ENCODE results near the gene OSER1. TPM values are rescaled to one million over a fixed set of nuclear protein-coding genes. Genes with fewer than 3 reads are reported as not detected.

OSER1 gene
- total RNA-seq, 1 donor, result 46.7 TPM

- Histone ChIP-seq H3K4me3 (ENCODE audit: insufficient read depth, low read length) (no peak overlapping the region), H3K79me2 (ENCODE audit: insufficient read depth, low read length) (peaks cover 45% of the 10 kb centered on the region), H4K20me1 (ENCODE audit: insufficient read depth, low read length) (peaks cover 17% of the 10 kb centered on the region), H3K27me3 (ENCODE audit: insufficient read depth, low read length) (no peaks in the 10 kb centered on the region), H3K27ac (ENCODE audit: low read depth, low read length) (no peak overlapping the region), H2AFZ (ENCODE audit: low read length) (no peak overlapping the region), H3K4me1 (ENCODE audit: insufficient read depth, low read length) (peaks cover 39% of the 10 kb centered on the region), H3K36me3 (ENCODE audit: insufficient read depth, low read length) (peaks cover 62% of the 10 kb centered on the region), H3K4me2 (ENCODE audit: insufficient read depth, low read length) (peak overlapping the region; percentile 20), H3K9me3 (ENCODE audit: low read depth, low read length) (no peaks in the 10 kb centered on the region)
- no peak for DNase-seq (ENCODE audit: insufficient read length, low spot score, missing footprints)
- TF ChIP-seq CTCF (IDR thresholded peaks at IDR 0.05; ENCODE audit: extremely low read depth, low read depth, low read length), result no peak
Measured at GRCh38 chr20:44200371-44200770, 10.2 kb downstream of the OSER1 start.

- peaks cover 42% of the 10 kb centered on the region for H3K79me2 ChIP-seq (ENCODE audit: insufficient read depth, low read length)
- no peak overlapping the region for H3K4me3 ChIP-seq (ENCODE audit: insufficient read depth, low read length)
Measured at GRCh38 chr20:44199877-44200276, 10.7 kb downstream of the OSER1 start.

DNA sequence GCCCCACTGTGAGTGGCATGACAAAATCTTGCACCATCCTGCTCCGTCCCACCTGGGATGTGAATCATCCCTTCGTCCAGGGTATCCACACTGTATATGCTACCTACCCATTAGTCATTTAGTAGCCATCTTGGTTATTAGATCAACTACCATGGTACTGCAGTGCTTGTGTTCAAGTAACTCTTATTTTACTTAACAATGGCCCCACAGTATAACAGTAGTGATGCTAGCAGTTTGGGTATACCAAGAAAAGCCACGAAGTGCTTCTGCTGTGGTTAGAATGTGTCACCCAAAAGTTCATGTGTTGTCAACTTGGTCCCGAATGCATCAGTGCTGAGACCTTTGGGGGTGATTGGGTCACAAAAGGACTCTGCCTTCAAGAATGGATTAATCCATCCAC, 11.7 kb downstream of the OSER1 start:
- H3K79me2 ChIP-seq (ENCODE audit: insufficient read depth, low read length), result peaks cover 40% of the 10 kb centered on the region
- H3K4me3 ChIP-seq (ENCODE audit: insufficient read depth, low read length), result no peak overlapping the region
- no peak for TF ChIP-seq CTCF (IDR thresholded peaks at IDR 0.05; ENCODE audit: extremely low read depth, low read depth, low read length)
- H3K4me1 ChIP-seq (ENCODE audit: insufficient read depth, low read length), result peaks cover 31% of the 10 kb centered on the region
- no peak overlapping the region for H2AFZ ChIP-seq (ENCODE audit: low read length)
- no peaks in the 10 kb centered on the region for H3K9me3 ChIP-seq (ENCODE audit: low read depth, low read length)
- peaks cover 17% of the 10 kb centered on the region for H4K20me1 ChIP-seq (ENCODE audit: insufficient read depth, low read length)
- H3K36me3 ChIP-seq (ENCODE audit: insufficient read depth, low read length), result peaks cover 62% of the 10 kb centered on the region
- no peaks in the 10 kb centered on the region for H3K27me3 ChIP-seq (ENCODE audit: insufficient read depth, low read length)
- H3K27ac ChIP-seq (ENCODE audit: low read depth, low read length), result no peak overlapping the region
- DNase-seq (ENCODE audit: insufficient read length, low spot score, missing footprints), result no peak
- no peak overlapping the region for H3K4me2 ChIP-seq (ENCODE audit: insufficient read depth, low read length)

More at GRCh38 chr20:44199877-44200276, 10.7 kb downstream of the OSER1 start:
- no peak overlapping the region for H2AFZ ChIP-seq (ENCODE audit: low read length)
- peaks cover 39% of the 10 kb centered on the region for H3K4me1 ChIP-seq (ENCODE audit: insufficient read depth, low read length)
- peak overlapping the region; percentile 20 for H3K4me2 ChIP-seq (ENCODE audit: insufficient read depth, low read length)
- peaks cover 62% of the 10 kb centered on the region for H3K36me3 ChIP-seq (ENCODE audit: insufficient read depth, low read length)
- H3K9me3 ChIP-seq (ENCODE audit: low read depth, low read length), result no peaks in the 10 kb centered on the region
- TF ChIP-seq CTCF (IDR thresholded peaks at IDR 0.05; ENCODE audit: extremely low read depth, low read depth, low read length), result no peak
- peaks cover 17% of the 10 kb centered on the region for H4K20me1 ChIP-seq (ENCODE audit: insufficient read depth, low read length)
- no peak for DNase-seq (ENCODE audit: insufficient read length, low spot score, missing footprints)
- H3K27me3 ChIP-seq (ENCODE audit: insufficient read depth, low read length), result no peaks in the 10 kb centered on the region
- no peak overlapping the region for H3K27ac ChIP-seq (ENCODE audit: low read depth, low read length)

DNA sequence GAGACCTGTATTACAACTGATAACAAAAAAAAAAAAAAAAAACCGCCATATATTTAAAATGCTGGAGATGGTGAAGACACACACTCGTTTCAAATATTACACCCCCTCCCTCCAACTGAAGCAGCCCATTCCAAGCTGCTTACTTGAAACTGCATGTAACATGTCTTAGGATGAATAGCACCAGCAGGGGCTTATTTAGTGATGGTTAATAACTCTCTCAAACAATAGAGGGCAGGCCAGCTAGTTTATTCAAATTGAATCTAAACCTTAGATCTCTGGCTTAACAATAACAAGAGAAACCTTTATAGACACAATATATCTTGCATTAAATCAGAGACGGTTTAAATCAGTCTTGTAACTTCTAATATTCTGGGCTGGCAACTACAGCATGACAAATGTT, 14.3 kb downstream of the OSER1 start:
- no peaks in the 10 kb centered on the region for H3K27me3 ChIP-seq (ENCODE audit: insufficient read depth, low read length)
- DNase-seq (ENCODE audit: insufficient read length, low spot score, missing footprints), result no peak

More for the DNA sequence above, 14.3 kb downstream of the OSER1 start:
- Histone ChIP-seq H3K27ac (ENCODE audit: low read depth, low read length) (no peak overlapping the region), H3K4me2 (ENCODE audit: insufficient read depth, low read length) (no peak overlapping the region), H4K20me1 (ENCODE audit: insufficient read depth, low read length) (peaks cover 14% of the 10 kb centered on the region), H3K36me3 (ENCODE audit: insufficient read depth, low read length) (peaks cover 45% of the 10 kb centered on the region), H3K4me3 (ENCODE audit: insufficient read depth, low read length) (no peak overlapping the region), H2AFZ (ENCODE audit: low read length) (no peak overlapping the region), H3K4me1 (ENCODE audit: insufficient read depth, low read length) (peaks cover 17% of the 10 kb centered on the region), H3K79me2 (ENCODE audit: insufficient read depth, low read length) (peaks cover 22% of the 10 kb centered on the region), H3K9me3 (ENCODE audit: low read depth, low read length) (no peaks in the 10 kb centered on the region)
- TF ChIP-seq CTCF (IDR thresholded peaks at IDR 0.05; ENCODE audit: extremely low read depth, low read depth, low read length), result peak; percentile 9

Data from osteoblast (primary cell).